PC-3 (cell line): ENCODE measurements around the gene ADD1.

Experiments used
- CTCF ChIP-seq: fragments of 300-600 bp; sonication (generic); conservative IDR thresholded peaks from 2 replicates; pipeline ENCODE4 v1.5.1; 2017; ENCODE audit warnings: antibody characterized with exemption, low read depth, mild to moderate bottlenecking, low read length
- EZH2 ChIP-seq: fragments of 300-600 bp; sonication (generic); IDR thresholded peaks from one replicate; pipeline ENCODE4 v1.6.1; 2017; ENCODE audit warnings: antibody characterized with exemption, mild to moderate bottlenecking, low read length; ENCODE audit not compliant: unreplicated experiment
- EZH2phosphoT487 ChIP-seq: fragments of 300-600 bp; sonication (generic); IDR thresholded peaks from 2 replicates; pipeline ENCODE4 v1.6.1; 2018; ENCODE audit warnings: mild to moderate bottlenecking, antibody characterized with exemption, low read length, borderline replicate concordance

DNA sequence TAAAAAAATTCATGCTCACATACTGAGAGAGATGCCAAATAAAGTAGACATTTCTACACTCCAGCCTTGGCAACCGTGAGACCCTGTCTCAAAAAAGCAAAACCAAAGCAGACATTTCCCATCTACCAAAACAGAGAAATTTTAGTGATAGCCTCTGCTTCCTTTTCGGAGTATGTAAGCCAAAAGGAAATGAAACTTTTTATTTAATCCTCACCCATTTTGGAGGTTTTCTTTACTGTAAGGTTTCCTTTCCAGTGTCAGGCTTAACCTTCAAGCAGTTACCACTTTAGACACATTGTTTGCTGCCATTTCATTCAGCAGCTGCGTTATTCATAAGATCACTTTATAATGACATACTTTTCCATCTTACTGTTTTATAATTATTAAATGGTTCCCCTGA lies 15.9 kb downstream of the ADD1 start:
- no peak for TF ChIP-seq EZH2
- TF ChIP-seq CTCF = no peak
- no peak for TF ChIP-seq EZH2phosphoT487
